Measurements from ENCODE around the gene PTPN1.

Gene PTPN1

DNA sequence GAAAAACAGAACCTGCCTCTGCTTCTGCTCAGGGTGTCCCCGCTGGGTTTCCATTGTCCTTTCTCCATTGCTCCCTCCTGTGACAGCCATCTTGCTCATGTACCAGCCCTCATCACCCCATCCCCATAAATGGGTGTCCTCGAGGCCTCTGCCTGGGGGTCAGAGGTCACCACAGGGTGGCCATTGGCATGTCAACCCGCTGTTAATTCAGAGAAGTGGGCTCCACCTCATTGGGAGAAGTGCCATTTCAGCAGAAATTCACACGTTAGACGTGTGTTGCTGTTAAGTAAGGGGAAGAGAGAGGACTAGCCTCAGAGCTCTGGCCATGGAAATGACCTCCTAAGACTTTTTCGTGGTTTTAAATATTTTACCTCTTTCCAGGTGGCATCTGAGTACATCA lies 71.9 kb downstream of the PTPN1 start:
- H3K4me3 ChIP-seq (ENCODE audit: low read depth, low read length): no peak overlapping the region
- TF ChIP-seq, protein P1, sequence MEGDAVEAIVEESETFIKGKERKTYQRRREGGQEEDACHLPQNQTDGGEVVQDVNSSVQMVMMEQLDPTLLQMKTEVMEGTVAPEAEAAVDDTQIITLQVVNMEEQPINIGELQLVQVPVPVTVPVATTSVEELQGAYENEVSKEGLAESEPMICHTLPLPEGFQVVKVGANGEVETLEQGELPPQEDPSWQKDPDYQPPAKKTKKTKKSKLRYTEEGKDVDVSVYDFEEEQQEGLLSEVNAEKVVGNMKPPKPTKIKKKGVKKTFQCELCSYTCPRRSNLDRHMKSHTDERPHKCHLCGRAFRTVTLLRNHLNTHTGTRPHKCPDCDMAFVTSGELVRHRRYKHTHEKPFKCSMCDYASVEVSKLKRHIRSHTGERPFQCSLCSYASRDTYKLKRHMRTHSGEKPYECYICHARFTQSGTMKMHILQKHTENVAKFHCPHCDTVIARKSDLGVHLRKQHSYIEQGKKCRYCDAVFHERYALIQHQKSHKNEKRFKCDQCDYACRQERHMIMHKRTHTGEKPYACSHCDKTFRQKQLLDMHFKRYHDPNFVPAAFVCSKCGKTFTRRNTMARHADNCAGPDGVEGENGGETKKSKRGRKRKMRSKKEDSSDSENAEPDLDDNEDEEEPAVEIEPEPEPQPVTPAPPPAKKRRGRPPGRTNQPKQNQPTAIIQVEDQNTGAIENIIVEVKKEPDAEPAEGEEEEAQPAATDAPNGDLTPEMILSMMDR (conservative IDR thresholded peaks at IDR 0.05; ENCODE audit: low read depth, low read length): no peak
- no peak for DNase-seq (ENCODE audit: low read depth)

DNA sequence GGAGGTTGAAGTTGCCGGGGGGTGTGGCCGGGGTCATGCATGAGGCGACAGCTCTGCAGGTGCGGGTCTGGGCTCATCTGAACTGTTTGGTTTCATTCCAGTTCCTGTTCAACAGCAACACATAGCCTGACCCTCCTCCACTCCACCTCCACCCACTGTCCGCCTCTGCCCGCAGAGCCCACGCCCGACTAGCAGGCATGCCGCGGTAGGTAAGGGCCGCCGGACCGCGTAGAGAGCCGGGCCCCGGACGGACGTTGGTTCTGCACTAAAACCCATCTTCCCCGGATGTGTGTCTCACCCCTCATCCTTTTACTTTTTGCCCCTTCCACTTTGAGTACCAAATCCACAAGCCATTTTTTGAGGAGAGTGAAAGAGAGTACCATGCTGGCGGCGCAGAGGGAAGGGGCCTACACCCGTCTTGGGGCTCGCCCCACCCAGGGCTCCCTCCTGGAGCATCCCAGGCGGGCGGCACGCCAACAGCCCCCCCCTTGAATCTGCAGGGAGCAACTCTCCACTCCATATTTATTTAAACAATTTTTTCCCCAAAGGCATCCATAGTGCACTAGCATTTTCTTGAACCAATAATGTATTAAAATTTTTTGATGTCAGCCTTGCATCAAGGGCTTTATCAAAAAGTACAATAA lies 72.5 kb downstream of the PTPN1 start:
- no peak overlapping the region for H3K4me3 ChIP-seq (ENCODE audit: low read depth, low read length)
- TF ChIP-seq, protein P1 (conservative IDR thresholded peaks at IDR 0.05; ENCODE audit: low read depth, low read length): no peak
- no peak for DNase-seq (ENCODE audit: low read depth)

DNA sequence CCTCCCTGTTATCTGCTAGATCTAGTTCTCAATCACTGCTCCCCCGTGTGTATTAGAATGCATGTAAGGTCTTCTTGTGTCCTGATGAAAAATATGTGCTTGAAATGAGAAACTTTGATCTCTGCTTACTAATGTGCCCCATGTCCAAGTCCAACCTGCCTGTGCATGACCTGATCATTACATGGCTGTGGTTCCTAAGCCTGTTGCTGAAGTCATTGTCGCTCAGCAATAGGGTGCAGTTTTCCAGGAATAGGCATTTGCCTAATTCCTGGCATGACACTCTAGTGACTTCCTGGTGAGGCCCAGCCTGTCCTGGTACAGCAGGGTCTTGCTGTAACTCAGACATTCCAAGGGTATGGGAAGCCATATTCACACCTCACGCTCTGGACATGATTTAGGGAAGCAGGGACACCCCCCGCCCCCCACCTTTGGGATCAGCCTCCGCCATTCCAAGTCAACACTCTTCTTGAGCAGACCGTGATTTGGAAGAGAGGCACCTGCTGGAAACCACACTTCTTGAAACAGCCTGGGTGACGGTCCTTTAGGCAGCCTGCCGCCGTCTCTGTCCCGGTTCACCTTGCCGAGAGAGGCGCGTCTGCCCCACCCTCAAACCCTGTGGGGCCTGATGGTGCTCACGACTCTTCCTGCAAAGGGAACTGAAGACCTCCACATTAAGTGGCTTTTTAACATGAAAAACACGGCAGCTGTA lies 73.4 kb downstream of the PTPN1 start:
- DNase-seq (ENCODE audit: low read depth): no peak
- TF ChIP-seq, protein P1 (conservative IDR thresholded peaks at IDR 0.05; ENCODE audit: low read depth, low read length): no peak
- H3K4me3 ChIP-seq (ENCODE audit: low read depth, low read length): no peak overlapping the region

DNA sequence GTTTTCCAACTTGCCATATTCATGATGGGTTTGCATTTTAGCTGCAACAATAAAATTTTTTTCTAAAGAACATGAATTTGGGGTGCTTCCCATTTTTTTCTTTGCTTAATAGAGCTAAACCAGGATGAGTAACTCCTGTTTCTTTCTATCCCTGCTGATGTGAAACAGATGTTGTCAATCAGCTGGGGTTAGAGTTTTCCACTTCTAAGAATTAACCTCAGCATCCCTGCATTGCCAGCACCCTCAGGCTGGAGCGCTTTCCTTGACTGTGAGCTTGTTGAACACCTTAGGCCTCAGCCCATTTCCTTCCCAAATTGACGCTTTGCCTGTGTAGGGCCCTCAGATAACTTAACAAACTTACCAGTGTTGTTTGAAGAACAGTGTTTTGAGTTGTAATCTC lies 74.5 kb downstream of the PTPN1 start:
- no peak overlapping the region for H3K4me3 ChIP-seq (ENCODE audit: low read depth, low read length)
- TF ChIP-seq, protein P1 (conservative IDR thresholded peaks at IDR 0.05; ENCODE audit: low read depth, low read length): no peak
- no peak for DNase-seq (ENCODE audit: low read depth)

DNA sequence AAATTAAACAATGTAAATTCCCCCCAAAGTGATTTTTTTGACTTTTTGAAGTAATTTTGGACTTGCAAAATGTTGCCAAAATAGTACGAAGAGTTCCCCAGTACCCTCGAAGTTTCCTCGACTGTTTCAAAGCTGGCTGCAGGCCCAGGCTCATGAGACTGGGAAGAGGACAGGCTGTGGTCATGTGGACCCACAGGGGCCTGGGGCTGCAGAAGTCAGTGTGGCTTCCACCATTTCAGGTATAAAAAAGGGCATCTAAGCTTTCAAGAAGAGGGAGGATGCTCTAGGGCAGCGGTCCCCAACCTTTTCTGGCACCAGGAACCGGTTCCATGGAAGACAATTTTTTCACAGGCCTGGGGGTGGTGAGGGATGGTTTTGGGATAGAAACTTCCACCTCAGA lies 75.0 kb downstream of the PTPN1 start:
- DNase-seq (ENCODE audit: low read depth): no peak
- no peak overlapping the region for H3K4me3 ChIP-seq (ENCODE audit: low read depth, low read length)
- TF ChIP-seq, protein P1 (conservative IDR thresholded peaks at IDR 0.05; ENCODE audit: low read depth, low read length): no peak

DNA sequence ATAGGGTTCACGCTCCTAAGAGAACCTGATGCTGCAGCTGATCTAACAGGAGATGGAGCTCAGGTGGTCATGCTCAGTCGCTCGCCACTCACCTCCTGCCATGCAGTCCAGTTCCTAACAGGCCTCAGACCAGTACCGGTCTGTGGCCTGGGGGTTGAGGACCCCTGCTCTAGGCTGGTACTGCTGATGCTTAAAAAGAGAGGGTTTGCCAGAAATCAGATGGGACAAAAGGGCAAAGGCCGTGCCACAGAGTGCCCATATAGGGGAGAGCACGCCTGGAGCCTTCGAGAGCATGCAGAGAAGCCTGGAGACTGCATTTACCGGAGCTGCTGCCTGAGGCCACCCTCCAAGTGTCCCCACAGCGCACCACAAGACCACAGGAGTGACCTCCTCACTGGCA lies 75.5 kb downstream of the PTPN1 start:
- no peak for DNase-seq (ENCODE audit: low read depth)
- TF ChIP-seq, protein P1 (conservative IDR thresholded peaks at IDR 0.05; ENCODE audit: low read depth, low read length): no peak
- H3K4me3 ChIP-seq (ENCODE audit: low read depth, low read length): no peak overlapping the region

Data from choroid plexus epithelial cell (primary cell).